ENCODE measurements around the gene MRPL14.
A peak's percentile ranks its signal among the peaks of the same experiment; 100 is the strongest.

The MRPL14 gene

DNA sequence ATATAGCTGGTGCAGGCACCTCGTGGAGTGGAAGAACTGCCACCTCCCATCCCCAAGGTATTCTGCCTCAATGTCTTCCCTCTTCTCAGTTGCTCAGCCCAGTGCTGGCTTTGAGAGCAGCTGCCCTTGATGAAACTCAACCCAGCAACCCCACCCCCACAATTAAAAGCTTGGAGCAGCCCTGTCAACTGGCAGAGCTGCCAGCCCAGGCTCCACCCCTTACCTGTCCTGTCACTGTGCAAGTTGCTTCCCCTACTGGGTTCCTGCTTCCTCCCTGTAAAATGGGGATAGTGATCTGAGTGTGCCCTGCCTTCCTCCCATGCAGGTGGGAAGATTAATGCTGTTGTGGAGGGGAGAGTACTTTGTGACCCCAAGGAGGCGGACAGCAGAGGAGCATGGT is 4.6 kb upstream of the MRPL14 start:
- no peaks in the 10 kb centered on the region for H3K9me3 ChIP-seq (ENCODE audit: control insufficient read depth, insufficient read depth, low read length)
- H3K4me2 ChIP-seq (ENCODE audit: low read length), result no peak overlapping the region
- H3K27me3 ChIP-seq (ENCODE audit: control insufficient read depth, low read length), result peaks cover 5% of the 10 kb centered on the region; the same call in 1 of the 2 replicates
- H3K4me1 ChIP-seq (ENCODE audit: control insufficient read depth, low read length), result peaks cover 15% of the 10 kb centered on the region
- no peaks in the 10 kb centered on the region; the same call in 1 of the 2 replicates for H3K36me3 ChIP-seq (ENCODE audit: control insufficient read depth, low read length)
- 0 out of 2 replicates have a peak, but pooled peaks cover 4% of the 10 kb centered on the region for H3F3A ChIP-seq (ENCODE audit: control insufficient read depth, insufficient read depth)
- peaks cover 9% of the 10 kb centered on the region for H3K79me2 ChIP-seq (ENCODE audit: control insufficient read depth, low read length)
- no peak overlapping the region for H3K27ac ChIP-seq (ENCODE audit: low read depth, low read length)
- no peaks in the 10 kb centered on the region for H3K9me2 ChIP-seq (replicated peaks; ENCODE audit: control insufficient read depth, low read length)
- H3K4me3 ChIP-seq (ENCODE audit: low read length), result no peak overlapping the region
- TF ChIP-seq, protein P1, sequence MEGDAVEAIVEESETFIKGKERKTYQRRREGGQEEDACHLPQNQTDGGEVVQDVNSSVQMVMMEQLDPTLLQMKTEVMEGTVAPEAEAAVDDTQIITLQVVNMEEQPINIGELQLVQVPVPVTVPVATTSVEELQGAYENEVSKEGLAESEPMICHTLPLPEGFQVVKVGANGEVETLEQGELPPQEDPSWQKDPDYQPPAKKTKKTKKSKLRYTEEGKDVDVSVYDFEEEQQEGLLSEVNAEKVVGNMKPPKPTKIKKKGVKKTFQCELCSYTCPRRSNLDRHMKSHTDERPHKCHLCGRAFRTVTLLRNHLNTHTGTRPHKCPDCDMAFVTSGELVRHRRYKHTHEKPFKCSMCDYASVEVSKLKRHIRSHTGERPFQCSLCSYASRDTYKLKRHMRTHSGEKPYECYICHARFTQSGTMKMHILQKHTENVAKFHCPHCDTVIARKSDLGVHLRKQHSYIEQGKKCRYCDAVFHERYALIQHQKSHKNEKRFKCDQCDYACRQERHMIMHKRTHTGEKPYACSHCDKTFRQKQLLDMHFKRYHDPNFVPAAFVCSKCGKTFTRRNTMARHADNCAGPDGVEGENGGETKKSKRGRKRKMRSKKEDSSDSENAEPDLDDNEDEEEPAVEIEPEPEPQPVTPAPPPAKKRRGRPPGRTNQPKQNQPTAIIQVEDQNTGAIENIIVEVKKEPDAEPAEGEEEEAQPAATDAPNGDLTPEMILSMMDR (IDR thresholded peaks at IDR 0.05; ENCODE audit: low read depth, low read length, poor library complexity, severe bottlenecking), result no peak
- no peak for TF ChIP-seq EZH2phosphoT487 (IDR thresholded peaks at IDR 0.05; ENCODE audit: borderline replicate concordance, low read length)
- H4K20me1 ChIP-seq (ENCODE audit: control insufficient read depth, insufficient read depth, low read depth, low read length), result no peaks in the 10 kb centered on the region

DNA sequence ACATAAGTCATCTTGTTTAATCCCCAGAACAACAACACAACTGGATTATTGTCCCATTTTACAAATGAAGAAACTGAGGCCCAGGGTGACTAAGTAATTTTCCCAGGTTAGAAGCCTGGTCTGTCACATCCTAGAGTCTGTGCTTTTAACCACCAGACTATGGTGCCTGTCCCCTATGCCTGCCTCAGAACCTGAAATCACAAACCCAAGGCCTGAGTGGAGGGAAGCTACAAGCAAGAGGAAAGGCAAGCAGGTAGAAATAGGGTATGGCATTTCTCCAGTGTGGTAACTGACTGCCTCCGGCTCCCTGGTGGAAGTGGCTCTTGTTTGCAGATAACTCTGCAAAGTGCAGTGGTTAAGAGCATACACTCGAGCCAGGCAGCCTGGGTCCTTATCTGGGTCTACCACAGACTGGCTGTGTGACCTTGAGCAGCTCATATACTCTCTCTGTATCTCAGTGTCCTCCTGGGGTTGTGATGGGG is 2.6 kb upstream of the MRPL14 start:
- Histone ChIP-seq H3K4me3 (ENCODE audit: low read length) (no peak overlapping the region), H3F3A (ENCODE audit: control insufficient read depth, insufficient read depth) (0 out of 2 replicates have a peak, but pooled peaks cover 4% of the 10 kb centered on the region), H3K27me3 (ENCODE audit: control insufficient read depth, low read length) (peaks cover 5% of the 10 kb centered on the region; the same call in 1 of the 2 replicates), H3K79me2 (ENCODE audit: control insufficient read depth, low read length) (peaks cover 29% of the 10 kb centered on the region), H3K9me3 (ENCODE audit: control insufficient read depth, insufficient read depth, low read length) (no peaks in the 10 kb centered on the region), H4K20me1 (ENCODE audit: control insufficient read depth, insufficient read depth, low read depth, low read length) (peaks cover 15% of the 10 kb centered on the region), H3K36me3 (ENCODE audit: control insufficient read depth, low read length) (peaks cover 18% of the 10 kb centered on the region), H3K9me2 (replicated peaks; ENCODE audit: control insufficient read depth, low read length) (no peaks in the 10 kb centered on the region), H3K4me1 (ENCODE audit: control insufficient read depth, low read length) (peaks cover 29% of the 10 kb centered on the region), H3K27ac (ENCODE audit: low read depth, low read length) (no peak overlapping the region), H3K4me2 (ENCODE audit: low read length) (no peak overlapping the region)
- TF ChIP-seq EZH2phosphoT487 (IDR thresholded peaks at IDR 0.05; ENCODE audit: borderline replicate concordance, low read length), result no peak
- TF ChIP-seq, protein P1 (IDR thresholded peaks at IDR 0.05; ENCODE audit: low read depth, low read length, poor library complexity, severe bottlenecking), result no peak

DNA sequence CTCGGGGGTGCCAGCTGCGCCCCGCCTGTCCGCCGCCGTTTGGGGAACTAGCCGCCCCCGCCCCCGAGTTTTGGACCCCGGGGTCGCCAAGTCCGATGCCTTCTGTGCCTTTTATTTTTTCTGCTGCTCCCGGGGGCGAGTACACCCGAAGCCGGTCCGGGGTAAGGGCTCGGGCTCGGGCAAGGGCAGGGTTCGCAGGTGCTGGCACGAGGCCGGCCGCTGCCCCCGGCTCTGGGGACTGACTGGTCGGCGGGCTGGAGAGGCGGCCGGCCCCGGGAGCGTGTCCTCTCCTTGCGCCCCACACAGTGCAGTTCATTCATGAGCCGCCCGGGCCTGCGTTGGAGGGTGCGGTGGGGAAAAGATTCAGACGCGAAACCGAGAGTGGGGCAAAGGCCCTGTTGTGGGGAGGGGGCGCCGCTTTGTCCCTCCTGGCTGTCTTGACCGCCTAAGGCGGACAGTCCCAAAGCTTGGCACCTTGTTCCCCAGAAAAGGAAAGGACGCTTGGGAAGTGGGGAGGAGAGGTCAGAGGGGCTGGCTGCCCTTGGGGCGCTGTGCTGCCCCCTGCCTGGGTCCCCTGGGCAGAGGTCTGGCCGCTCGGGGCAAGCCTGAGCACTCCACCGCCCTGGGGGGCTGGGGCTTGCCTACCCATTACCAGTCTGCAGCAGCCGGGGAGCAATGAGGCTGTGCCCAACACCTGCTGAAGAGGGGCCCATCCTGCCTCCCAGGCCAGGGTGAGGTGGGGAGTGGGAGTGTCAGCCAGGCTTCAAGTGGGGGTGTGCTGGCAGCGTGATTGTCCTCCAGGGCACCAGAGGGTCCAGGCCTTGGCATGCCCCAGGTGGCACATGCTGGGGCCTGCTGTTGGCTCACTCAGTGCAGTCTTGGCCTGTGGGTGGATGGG is 1.0 kb upstream of the MRPL14 start:
- H3K9me2 ChIP-seq (replicated peaks; ENCODE audit: control insufficient read depth, low read length), result no peaks in the 10 kb centered on the region
- 0 out of 2 replicates have a peak, but pooled peaks cover 4% of the 10 kb centered on the region for H3F3A ChIP-seq (ENCODE audit: control insufficient read depth, insufficient read depth)
- peak overlapping the region; percentile 87 for H3K4me3 ChIP-seq (ENCODE audit: low read length)
- no peak for TF ChIP-seq EZH2phosphoT487 (IDR thresholded peaks at IDR 0.05; ENCODE audit: borderline replicate concordance, low read length)
- TF ChIP-seq, protein P1 (IDR thresholded peaks at IDR 0.05; ENCODE audit: low read depth, low read length, poor library complexity, severe bottlenecking), result no peak
- H3K27ac ChIP-seq (ENCODE audit: low read depth, low read length), result no peak overlapping the region
- H3K36me3 ChIP-seq (ENCODE audit: control insufficient read depth, low read length), result peaks cover 34% of the 10 kb centered on the region
- H3K27me3 ChIP-seq (ENCODE audit: control insufficient read depth, low read length), result peaks cover 5% of the 10 kb centered on the region; the same call in 1 of the 2 replicates
- H3K4me1 ChIP-seq (ENCODE audit: control insufficient read depth, low read length), result peaks cover 41% of the 10 kb centered on the region
- H3K79me2 ChIP-seq (ENCODE audit: control insufficient read depth, low read length), result peaks cover 45% of the 10 kb centered on the region
- H4K20me1 ChIP-seq (ENCODE audit: control insufficient read depth, insufficient read depth, low read depth, low read length), result peaks cover 31% of the 10 kb centered on the region
- peak overlapping the region; percentile 91 for H3K4me2 ChIP-seq (ENCODE audit: low read length)
- H3K9me3 ChIP-seq (ENCODE audit: control insufficient read depth, insufficient read depth, low read length), result no peaks in the 10 kb centered on the region
